ENCODE data around the gene PTGER2. TPM values are rescaled to one million over a fixed set of nuclear protein-coding genes. Genes with fewer than 3 reads are reported as not detected.

The PTGER2 gene
- total and polyA plus RNA-seq, 2 of the 8 experiments (the other 6 are each of a cell fraction or from before 2014, with no cell fraction given): 1.2 TPM

DNA sequence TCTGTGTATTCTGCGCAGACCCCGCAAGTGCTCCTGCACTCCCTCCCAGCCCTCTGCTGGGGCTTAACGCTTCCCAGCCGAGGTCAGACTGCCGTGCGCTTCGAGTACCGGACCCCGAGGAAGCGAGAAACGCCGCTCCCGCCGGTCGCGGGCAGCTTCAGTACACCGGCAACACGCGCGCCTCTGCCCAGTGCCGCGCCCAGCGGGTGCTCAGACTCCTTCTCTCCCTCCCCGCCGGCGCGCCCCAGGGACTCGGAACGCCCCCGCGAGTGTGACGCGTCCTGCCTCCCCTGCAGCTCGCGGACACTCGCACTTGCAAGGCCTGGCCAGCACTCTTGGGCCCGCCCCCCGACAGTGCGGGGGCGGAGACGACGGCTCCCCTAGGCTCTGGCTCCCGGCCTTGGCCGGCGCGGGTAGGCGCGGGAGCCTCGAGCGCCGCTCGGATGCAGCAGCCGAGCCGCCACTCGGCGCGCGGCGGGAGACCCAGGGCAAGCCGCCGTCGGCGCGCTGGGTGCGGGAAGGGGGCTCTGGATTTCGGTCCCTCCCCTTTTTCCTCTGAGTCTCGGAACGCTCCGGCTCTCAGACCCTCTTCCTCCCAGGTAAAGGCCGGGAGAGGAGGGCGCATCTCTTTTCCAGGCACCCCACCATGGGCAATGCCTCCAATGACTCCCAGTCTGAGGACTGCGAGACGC, at the start of gene PTGER2 (continued):
- TF ChIP-seq, protein P1, sequence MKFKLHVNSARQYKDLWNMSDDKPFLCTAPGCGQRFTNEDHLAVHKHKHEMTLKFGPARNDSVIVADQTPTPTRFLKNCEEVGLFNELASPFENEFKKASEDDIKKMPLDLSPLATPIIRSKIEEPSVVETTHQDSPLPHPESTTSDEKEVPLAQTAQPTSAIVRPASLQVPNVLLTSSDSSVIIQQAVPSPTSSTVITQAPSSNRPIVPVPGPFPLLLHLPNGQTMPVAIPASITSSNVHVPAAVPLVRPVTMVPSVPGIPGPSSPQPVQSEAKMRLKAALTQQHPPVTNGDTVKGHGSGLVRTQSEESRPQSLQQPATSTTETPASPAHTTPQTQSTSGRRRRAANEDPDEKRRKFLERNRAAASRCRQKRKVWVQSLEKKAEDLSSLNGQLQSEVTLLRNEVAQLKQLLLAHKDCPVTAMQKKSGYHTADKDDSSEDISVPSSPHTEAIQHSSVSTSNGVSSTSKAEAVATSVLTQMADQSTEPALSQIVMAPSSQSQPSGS (IDR thresholded peaks at IDR 0.05; ENCODE audit: low read length): no peak
- TF ChIP-seq SP2 (IDR thresholded peaks at IDR 0.05; ENCODE audit: low read length): no peak
- TF ChIP-seq RXRA (IDR thresholded peaks at IDR 0.05; ENCODE audit: insufficient read depth, low read depth, low read length): no peak
- TF ChIP-seq TCF12 (IDR thresholded peaks at IDR 0.05; ENCODE audit: low read depth, low read length): no peak
- TF ChIP-seq TBP (IDR thresholded peaks at IDR 0.05; ENCODE audit: low read depth, low read length): no peak
- no peak for TF ChIP-seq POLR2AphosphoS5 (IDR thresholded peaks at IDR 0.05; ENCODE audit: low read depth, low read length)
- no peak for TF ChIP-seq MAFK (IDR thresholded peaks at IDR 0.05; ENCODE audit: low read depth, low read length)
- TF ChIP-seq KDM5A (IDR thresholded peaks at IDR 0.05; ENCODE audit: low read length): no peak
- no peak for TF ChIP-seq TEAD4 (IDR thresholded peaks at IDR 0.05; ENCODE audit: low read depth, low read length)
- no peak for TF ChIP-seq HDAC6 (IDR thresholded peaks at IDR 0.05; ENCODE audit: low read depth, low read length)
- TF ChIP-seq EZH2 (IDR thresholded peaks at IDR 0.05; ENCODE audit: low read depth, low read length, severe bottlenecking): peak; percentile 86
- no peak for TF ChIP-seq CREB1 (IDR thresholded peaks at IDR 0.05)
- no peak for TF ChIP-seq TAF7 (optimal IDR thresholded peaks at IDR 0.05; ENCODE audit: borderline replicate concordance, low read depth, low read length)
- no peak for TF ChIP-seq SIRT6 (IDR thresholded peaks at IDR 0.05; ENCODE audit: low read length)
- TF ChIP-seq SIX5 (IDR thresholded peaks at IDR 0.05; ENCODE audit: low read depth, low read length): no peak
- TF ChIP-seq ASH2L (IDR thresholded peaks at IDR 0.05; ENCODE audit: low read length): no peak
- no peak for TF ChIP-seq BCL11A (IDR thresholded peaks at IDR 0.05; ENCODE audit: low read depth in 2 of 2, low read length in 2 of 2)
- TF ChIP-seq JUND (IDR thresholded peaks at IDR 0.05; ENCODE audit: low read length): no peak
- TF ChIP-seq, protein P2, sequence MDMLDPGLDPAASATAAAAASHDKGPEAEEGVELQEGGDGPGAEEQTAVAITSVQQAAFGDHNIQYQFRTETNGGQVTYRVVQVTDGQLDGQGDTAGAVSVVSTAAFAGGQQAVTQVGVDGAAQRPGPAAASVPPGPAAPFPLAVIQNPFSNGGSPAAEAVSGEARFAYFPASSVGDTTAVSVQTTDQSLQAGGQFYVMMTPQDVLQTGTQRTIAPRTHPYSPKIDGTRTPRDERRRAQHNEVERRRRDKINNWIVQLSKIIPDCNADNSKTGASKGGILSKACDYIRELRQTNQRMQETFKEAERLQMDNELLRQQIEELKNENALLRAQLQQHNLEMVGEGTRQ (IDR thresholded peaks at IDR 0.05; ENCODE audit: low read length): no peak
- no peak for TF ChIP-seq RAD21 (IDR thresholded peaks at IDR 0.05 in 1 of 2, conservative IDR thresholded peaks at IDR 0.05 in 1 of 2; ENCODE audit: low read depth in 2 of 2, low read length in 2 of 2)
- no peak for TF ChIP-seq JUN (IDR thresholded peaks at IDR 0.05; ENCODE audit: low read depth, low read length)
- no peak for TF ChIP-seq FOSL1 (IDR thresholded peaks at IDR 0.05; ENCODE audit: insufficient read depth, low read depth, low read length)
- TF ChIP-seq, protein P3, sequence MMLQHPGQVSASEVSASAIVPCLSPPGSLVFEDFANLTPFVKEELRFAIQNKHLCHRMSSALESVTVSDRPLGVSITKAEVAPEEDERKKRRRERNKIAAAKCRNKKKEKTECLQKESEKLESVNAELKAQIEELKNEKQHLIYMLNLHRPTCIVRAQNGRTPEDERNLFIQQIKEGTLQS (IDR thresholded peaks at IDR 0.05; ENCODE audit: insufficient read depth, low read depth, low read length): no peak
